Measurements from ENCODE around the gene HS6ST1. TPM values are rescaled to one million over a fixed set of nuclear protein-coding genes. Genes with fewer than 3 reads are reported as not detected.

The HS6ST1 gene
- total RNA-seq, 1 donor from 2014 or later = 19.2 TPM

- Histone ChIP-seq H3K27me3 (ENCODE audit: control insufficient read depth, insufficient read depth, low read length) (peaks cover 2% of the 10 kb centered on the region), H3K36me3 (ENCODE audit: control insufficient read depth, insufficient read depth, low read length) (no peaks in the 10 kb centered on the region), H3K4me3 (ENCODE audit: low read depth, low read length) (no peak overlapping the region)
- no peak for FAIRE-seq
- TF ChIP-seq, protein P1, sequence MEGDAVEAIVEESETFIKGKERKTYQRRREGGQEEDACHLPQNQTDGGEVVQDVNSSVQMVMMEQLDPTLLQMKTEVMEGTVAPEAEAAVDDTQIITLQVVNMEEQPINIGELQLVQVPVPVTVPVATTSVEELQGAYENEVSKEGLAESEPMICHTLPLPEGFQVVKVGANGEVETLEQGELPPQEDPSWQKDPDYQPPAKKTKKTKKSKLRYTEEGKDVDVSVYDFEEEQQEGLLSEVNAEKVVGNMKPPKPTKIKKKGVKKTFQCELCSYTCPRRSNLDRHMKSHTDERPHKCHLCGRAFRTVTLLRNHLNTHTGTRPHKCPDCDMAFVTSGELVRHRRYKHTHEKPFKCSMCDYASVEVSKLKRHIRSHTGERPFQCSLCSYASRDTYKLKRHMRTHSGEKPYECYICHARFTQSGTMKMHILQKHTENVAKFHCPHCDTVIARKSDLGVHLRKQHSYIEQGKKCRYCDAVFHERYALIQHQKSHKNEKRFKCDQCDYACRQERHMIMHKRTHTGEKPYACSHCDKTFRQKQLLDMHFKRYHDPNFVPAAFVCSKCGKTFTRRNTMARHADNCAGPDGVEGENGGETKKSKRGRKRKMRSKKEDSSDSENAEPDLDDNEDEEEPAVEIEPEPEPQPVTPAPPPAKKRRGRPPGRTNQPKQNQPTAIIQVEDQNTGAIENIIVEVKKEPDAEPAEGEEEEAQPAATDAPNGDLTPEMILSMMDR (IDR thresholded peaks at IDR 0.05; ENCODE audit: insufficient read depth, low read length, severe bottlenecking) = no peak
- DNase-seq (ENCODE audit: low read depth) = no peak
These were observed 72.9 kb downstream of the HS6ST1 start for GRCh38 chr2:128245813-128246212.

- FAIRE-seq (no peak), DNase-seq (ENCODE audit: low read depth) (no peak)
- Histone ChIP-seq H3K4me3 (ENCODE audit: low read depth, low read length) (no peak overlapping the region), H3K36me3 (ENCODE audit: control insufficient read depth, insufficient read depth, low read length) (no peaks in the 10 kb centered on the region), H3K27me3 (ENCODE audit: control insufficient read depth, insufficient read depth, low read length) (peaks cover 2% of the 10 kb centered on the region)
- TF ChIP-seq, protein P1 (IDR thresholded peaks at IDR 0.05; ENCODE audit: insufficient read depth, low read length, severe bottlenecking) = no peak
These were observed 76.8 kb downstream of the HS6ST1 start for GRCh38 chr2:128241896-128242295.

DNA sequence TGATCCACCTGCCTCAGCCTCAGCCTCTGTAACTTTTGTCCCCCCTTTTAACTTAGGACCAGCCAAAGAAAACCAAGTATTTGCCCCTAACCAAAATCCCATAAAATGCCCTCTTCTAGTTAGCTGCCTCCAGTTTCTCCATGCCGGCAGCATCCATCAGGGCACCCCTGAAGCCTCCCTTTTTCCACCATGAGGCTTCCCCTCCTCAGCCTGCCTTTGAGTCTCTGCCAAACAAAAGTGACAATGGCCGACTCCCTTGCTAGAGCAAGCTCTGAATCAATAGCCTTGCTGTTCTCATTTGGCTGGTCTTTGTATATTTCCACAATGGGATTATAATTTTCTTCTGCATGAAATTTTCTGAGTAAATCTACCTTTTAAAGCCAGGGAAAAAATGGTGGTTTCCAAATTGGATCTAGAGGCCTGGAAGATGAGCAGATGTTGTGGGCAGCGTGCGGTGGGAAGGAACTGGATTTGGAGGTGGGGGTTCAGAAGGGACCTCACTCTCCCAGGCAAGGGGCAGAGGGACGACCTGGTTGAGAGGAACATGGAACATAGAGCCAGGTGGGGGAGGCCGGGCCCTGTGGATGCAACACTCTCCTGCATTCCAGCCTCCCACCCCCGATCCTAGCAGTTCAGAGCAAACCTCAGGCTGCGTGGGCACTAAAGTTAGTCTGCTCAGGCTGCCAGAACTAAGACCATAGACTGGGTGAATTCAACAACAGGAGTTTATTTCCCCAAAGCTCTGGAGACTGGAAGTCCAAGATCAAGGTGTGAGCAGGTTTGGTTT, 80.6 kb downstream of the HS6ST1 start:
- Histone ChIP-seq H3K36me3 (ENCODE audit: control insufficient read depth, insufficient read depth, low read length) (no peaks in the 10 kb centered on the region), H3K27me3 (ENCODE audit: control insufficient read depth, insufficient read depth, low read length) (peaks cover 2% of the 10 kb centered on the region), H3K4me3 (ENCODE audit: low read depth, low read length) (no peak overlapping the region)
- no peak for FAIRE-seq
- TF ChIP-seq, protein P1 (IDR thresholded peaks at IDR 0.05; ENCODE audit: insufficient read depth, low read length, severe bottlenecking) = no peak
- no peak for DNase-seq (ENCODE audit: low read depth)

GRCh38 chr2:128237081-128237534, 81.6 kb downstream of the HS6ST1 start:
- no peak overlapping the region for H3K4me3 ChIP-seq (ENCODE audit: low read depth, low read length)
- no peaks in the 10 kb centered on the region for H3K36me3 ChIP-seq (ENCODE audit: control insufficient read depth, insufficient read depth, low read length)
- TF ChIP-seq, protein P1 (IDR thresholded peaks at IDR 0.05; ENCODE audit: insufficient read depth, low read length, severe bottlenecking) = no peak
- H3K27me3 ChIP-seq (ENCODE audit: control insufficient read depth, insufficient read depth, low read length) = peaks cover 2% of the 10 kb centered on the region
- DNase-seq (ENCODE audit: low read depth) (no peak), FAIRE-seq (no peak)

GRCh38 chr2:128236491-128237035, 82.1 kb downstream of the HS6ST1 start:
- FAIRE-seq (no peak), DNase-seq (ENCODE audit: low read depth) (peak; percentile 59)
- TF ChIP-seq, protein P1 (IDR thresholded peaks at IDR 0.05; ENCODE audit: insufficient read depth, low read length, severe bottlenecking) = no peak
- H3K27me3 ChIP-seq (ENCODE audit: control insufficient read depth, insufficient read depth, low read length) = no peaks in the 10 kb centered on the region
- no peaks in the 10 kb centered on the region for H3K36me3 ChIP-seq (ENCODE audit: control insufficient read depth, insufficient read depth, low read length)
- no peak overlapping the region for H3K4me3 ChIP-seq (ENCODE audit: low read depth, low read length)
